ENCODE measurements around the gene MACROD1.
"Not testable (repeated sequence)": the region's sequence is repeated elsewhere in the genome, so short reads cannot be mapped to it uniquely, and the experiment has no call there.

The MACROD1 gene

DNA sequence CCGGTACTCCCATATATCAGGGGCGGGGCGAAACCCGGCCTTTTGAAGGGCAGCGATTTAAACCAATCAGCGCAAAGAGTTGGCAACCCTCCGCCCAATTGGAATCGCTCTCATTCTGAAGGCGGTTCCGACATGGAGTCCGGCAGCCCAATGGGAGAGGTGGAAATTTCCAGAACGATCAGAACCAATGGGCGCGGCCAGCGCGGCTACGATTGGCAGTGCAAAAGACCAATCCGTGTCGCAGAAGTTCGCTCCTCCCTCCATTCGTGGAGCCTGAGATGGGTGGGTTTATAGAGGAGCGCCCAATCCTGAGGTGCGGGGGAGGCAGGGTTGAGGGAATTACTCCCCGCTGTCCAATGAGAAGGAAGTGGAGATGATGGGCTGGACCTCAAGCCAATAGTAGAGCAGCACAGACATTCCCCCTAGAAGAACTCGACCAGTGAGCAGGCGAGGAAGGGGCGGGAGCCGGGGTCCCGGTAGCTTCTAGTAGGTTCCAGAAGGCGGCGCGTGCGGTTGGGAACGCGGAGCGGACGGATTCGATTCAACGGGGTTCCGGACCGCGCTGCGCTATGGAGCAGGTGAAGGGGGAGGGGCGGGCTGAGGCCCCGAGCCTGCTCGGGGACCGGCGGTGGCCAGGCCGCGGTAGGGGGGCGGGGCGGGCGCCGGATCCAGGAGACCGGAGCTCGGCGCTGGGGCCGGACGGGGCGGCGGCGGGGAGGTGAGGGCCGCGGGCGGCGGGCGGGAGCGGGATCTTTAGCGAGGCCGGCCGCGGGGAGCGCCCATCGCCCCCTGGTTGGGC, 20.0 kb upstream of the MACROD1 start, which contains the start of gene STIP1:
STIP1 (plus strand) TSS at position 479 of the 799 bp plus-strand sequence; CDS start at position 570, 91 bp downstream.
- DNase-seq (ENCODE audit: low read depth, low spot score) = peak; percentile 100

DNA sequence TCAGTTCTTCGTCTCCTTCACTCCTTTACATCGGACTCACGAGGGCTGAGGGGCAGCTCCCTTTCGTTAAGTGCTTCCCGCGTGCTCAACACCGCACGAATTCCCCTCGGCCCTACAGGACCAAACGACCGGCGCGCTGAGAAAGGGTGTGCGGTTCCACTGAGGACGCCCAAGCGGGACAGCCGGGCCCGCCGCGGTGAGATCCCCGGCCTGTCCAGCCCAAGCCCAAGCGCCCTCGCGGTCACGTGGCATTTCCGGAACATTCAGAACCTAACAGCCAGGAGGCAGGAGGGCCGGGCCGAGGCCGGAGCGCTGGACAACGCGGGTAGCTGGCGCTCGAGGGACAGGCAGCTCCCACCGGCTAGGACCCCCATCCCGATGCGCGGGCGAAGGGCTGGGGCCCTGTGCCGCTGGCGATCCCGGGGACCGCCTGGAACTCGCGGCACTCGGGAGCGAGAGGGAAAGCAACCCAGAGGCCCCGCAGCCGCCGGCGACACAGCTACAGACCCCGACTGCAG, 19.3 kb upstream of the MACROD1 start:
- DNase-seq (ENCODE audit: low read depth, low spot score) = no peak

DNA sequence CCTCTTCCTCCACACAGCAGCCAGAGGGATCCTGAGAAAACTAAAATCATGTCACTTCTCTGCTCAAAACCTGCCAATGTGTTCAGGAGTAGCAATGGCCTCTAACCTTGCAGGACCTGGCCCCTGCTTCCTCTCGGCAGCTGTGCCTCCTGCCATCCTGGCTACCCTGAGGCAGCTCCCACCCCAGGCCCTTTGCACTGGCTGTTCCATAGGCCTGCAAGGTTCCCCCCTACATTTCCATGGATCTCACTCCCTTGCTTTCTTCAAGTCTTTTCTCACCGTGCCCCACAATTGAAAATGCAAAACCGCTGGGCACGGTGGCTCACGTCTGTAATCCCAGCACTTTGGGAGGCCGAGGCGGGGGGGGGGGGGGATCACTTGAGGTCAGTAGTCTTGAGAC, 18.0 kb upstream of the MACROD1 start:
- no peak for DNase-seq (ENCODE audit: low read depth, low spot score)

DNA sequence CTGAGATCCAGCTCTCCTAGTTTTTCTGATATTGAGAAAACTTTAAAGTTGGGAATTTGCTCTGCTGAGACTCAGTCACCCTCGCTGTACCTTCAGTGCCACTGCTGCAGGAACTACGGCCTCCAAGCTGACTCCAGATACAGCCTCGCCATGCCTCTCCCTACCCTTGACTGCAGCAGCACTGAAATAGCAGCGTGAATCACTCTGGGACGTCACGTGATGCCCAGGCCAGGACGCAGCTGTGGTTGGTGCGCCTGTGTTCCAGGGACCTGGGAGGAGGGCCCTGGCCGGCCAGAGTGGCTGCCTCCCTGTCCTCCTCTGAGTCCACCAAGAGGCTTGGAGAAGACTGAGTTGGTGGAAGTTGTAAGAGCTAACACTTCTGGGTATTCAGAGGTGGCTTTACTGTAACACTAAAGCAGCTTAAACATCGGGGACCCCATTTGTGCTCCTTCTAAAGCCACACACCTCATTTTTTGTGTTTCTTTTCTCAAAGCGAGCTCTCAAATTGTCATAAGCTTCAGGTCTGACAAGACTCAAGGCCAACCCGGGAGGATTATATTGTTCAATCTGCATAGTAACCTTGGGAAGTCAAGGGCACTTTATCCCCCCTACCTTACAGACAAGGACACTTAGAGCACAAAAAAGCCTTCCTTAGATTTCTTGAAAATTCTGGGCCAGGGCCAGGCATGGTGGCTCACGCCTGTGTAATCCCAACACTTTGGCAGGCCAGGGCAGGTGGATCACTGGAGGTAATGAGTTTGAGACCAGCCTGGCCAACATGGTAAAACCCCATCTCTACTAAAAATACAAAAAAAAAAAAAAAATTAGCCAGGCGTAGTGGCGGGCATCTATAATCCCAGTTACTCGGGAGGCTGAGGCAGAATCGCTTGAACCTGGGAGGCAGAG, 15.8 kb upstream of the MACROD1 start:
- no peak for DNase-seq (ENCODE audit: low read depth, low spot score)

DNA sequence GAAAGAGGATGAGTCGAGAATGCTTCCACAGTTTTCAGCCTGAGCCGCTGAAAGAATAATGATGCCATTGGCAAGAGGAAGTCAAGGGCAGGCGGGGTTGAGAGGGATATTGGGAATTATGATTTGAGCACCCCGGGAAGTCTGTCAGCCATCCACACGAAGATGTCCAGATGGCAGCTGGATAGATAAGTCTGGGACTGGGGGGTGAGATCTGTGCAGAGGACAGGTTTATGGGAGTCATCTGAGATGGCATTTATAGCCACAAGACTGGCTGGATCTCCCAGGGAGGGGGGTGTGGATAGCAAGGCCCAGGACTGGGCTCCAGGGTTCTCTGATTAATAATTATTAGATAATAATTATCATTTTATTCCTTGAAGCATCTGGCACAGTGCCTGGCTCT, 15.0 kb upstream of the MACROD1 start:
- DNase-seq (ENCODE audit: low read depth, low spot score) = no peak

DNA sequence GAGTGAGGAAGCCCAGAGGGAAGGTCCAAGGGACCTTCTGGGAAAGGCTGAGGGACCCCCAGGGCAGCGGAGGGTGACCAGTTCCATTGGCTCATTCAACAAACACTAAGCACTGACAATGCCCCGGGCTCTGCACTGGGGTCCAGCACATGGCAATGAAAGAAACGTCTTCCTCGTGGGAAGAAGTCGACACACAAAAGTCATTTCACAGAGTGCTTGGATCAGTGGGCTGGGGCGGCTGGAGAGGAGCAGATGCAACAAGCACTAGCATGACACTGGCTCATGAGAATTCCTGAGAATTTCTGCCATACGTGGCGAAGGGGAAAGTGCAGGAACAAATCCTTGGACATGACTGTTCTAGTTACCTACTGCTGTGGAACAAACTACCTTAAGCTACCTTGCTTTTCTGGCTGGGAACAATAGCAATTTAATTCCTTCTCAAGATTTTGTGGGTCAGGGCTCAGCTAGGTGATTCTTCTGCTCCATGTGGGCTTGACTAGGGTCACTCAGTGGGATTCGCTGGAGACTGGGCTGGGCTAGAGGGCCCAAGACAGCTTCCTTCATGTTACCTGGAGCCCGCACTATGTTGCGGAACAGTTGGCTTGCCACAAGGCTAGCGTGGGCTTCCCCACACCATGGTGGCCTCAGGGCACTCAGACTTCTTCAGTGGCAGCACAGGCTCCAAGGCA, 13.2 kb upstream of the MACROD1 start:
- DNase-seq (ENCODE audit: low read depth, low spot score) = no peak

DNA sequence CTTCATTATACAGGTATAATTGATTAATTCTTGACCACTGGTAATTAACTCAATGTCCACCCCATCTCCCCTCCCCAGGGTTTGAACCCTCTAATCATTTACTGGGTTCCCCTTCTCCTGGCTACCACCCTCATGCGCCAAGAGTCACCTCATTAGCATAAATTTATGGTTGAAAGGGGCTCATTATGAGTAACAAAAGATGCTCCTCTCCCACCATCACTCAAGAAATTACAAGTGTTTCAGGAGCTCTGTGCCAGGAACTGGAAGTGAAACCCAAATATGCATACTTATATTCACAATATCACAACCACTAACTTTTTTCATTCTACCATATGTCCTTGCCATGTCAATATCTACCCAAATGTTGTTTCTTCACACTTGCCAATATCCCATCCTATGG, 12.3 kb upstream of the MACROD1 start:
- no peak for DNase-seq (ENCODE audit: low read depth, low spot score)

DNA sequence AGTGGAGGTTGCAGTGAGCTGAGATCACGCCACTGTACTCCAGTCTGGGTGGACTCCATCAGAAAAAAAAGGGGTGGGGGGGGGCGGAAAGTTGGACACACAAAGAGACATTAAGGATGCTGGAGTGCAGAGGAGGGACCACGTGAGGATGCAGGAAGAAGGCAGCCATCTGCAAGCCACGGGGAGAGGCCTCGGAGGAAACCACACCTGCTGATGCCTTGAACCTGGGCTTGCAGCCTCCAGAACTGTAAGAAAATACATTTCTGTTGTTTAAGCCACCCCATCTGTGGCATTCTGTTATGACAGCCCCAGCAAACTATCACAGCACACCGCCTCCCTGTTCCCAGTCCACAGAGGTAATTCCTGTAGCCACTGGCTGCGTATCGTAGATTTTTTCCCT, 10.8 kb upstream of the MACROD1 start:
- no peak for DNase-seq (ENCODE audit: low read depth, low spot score)

DNA sequence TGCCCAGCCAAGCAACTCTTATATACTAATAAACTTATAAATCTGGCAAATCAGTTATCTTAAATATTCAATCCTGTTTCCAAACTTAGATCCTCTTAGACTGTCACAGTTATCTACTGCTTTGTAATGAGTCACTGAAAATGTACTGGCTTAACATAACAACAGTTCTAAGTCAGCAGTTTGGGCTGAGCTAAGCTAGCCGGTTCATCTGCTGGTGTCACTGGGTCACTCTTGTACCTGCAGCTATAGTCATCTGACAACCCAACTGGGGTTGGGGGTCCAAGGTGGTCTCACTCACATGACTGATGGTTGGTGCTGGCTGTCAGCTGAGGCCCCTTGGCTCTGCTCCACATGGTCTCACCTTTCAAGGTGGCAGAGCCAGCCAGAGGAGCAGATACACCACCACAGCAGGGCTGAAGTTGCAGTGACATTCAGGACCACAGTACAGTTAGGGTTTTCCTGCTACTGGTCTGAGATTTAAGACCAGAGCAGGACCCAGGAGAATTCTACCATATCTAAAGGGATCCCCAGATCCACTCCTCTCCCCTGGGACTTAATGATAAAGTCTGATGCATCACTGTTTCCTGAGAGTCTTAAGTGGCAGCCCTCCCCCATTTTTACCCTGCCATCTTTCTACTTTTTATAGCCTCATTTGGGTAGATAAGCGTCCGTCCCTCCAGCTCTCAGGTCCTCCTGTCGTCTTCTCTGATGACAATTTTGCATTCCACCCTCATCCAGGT, 7.9 kb upstream of the MACROD1 start:
- no peak for DNase-seq (ENCODE audit: low read depth, low spot score)

DNA sequence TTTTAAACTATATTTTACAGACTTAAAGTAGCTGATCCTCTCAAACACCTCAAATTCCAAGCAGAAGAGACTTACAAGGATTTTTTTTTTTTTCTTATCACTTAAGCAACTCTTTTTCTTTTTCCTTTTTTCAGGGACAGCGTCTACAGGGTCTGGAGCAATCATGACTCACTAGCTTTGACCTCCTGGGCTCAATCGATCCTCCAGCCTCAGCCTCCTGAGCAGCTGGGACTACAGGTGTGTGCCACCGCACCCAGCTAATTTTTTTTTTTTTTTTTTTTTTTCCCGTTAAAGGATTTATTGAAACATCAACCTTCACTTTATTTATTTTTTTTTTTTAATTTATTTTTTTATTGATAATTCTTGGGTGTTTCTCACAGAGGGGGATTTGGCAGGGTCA, 4.5 kb upstream of the MACROD1 start:
- no peak for DNase-seq (ENCODE audit: low read depth, low spot score)

DNA sequence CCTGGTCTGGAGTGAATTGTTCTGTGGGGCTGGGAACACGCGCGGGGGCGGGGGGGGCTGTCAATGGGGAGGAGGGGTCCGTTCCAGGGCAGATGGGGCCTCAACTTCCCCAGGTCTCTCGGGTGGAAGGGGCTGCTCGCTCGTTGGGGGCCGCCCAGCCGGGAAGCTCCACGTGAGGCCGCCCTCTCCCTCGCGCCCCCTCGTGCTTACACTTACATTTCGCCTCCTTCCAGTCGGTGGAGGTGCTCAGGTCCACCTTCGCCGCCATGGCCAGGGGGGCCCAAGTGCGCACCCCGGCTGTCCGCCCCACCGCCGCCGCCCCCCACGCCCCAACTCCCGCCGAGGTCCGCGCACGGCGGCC, 452 bp downstream of the MACROD1 start:
- no peak for DNase-seq (ENCODE audit: low read depth, low spot score)

DNA sequence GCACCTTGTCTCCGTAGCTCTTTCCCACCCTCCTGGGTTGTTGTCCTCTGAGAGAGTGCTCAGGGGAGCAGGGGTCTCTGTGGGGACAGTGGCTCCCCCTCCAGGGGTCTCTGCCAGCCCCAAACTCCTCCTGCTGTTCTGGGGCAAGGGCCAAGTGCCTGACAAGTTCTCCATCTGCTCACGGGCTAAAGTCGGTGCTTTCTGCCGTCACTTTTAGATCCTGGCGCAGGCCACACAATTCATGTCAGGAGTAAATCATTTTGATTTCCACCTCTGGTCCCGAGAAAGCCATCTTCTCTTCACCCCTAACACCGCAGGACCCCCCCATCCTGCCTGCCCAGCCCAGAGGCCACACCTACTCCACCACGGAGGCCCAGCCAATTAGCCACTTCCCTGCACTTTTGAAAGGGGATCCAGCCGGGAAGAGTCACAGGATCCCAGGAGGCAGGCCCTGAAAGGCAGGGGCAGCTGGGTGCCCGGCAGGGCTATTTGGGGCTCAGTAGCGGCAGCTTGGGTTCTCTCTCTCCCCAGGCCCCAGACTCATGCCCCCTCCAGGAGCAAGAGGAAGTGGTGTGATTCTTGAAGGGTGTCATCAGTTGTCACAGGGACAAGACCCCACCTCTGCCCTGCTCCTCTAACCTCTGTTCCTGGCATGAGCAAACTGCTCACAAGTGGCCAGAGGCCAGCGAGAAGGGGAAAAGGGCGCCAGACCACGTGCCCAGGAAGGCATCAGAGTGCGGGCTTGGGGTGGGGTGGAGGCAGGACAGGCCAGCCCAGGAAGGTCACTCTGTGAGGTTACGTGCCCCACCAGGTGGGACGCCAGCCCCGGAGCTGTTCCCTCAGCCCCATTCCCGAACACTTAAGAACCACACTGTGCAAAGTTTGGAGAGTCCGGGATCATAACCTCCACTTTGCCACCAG, 1.3 kb downstream of the MACROD1 start:
- no peak for DNase-seq (ENCODE audit: low read depth, low spot score)

DNA sequence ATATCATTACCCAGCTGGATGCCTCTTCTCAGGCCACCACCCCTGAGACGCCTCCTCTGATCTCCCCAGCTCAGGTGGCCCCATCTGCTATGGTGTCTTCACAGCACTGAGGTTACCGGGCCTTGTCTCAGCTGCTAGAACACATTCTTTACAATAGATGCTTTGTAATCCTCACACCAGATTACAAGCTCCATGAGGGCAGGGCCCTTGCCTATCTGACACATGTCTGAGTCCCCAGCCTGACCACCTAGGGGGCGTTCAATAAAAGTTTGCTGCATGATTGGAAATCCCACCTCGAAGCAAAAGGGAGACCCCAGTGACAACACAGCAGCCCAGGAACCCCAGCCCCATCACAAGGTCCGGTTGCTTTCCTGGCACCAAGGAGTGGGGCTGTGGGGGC, 2.0 kb downstream of the MACROD1 start:
- no peak for DNase-seq (ENCODE audit: low read depth, low spot score)

DNA sequence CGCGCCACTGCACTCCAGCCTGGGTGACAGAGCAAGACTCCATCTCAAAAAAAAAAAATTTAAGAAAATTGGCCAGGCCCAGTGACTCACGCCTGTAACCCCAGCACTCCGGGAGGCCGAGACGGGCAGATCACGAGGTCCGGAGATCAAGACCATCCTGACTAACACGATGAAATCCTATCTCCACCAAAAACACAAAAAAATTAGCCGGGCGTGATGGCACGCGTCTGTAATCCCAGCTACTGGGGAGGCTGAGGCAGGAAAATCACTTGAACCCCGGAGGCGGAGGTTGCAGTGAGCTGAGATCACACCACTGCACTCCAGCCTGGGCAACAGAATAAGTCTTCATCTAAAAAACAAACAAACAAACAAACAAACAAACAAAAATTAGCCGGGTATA, 3.1 kb downstream of the MACROD1 start:
- not testable (repeated sequence) for DNase-seq (ENCODE audit: low read depth, low spot score)

DNA sequence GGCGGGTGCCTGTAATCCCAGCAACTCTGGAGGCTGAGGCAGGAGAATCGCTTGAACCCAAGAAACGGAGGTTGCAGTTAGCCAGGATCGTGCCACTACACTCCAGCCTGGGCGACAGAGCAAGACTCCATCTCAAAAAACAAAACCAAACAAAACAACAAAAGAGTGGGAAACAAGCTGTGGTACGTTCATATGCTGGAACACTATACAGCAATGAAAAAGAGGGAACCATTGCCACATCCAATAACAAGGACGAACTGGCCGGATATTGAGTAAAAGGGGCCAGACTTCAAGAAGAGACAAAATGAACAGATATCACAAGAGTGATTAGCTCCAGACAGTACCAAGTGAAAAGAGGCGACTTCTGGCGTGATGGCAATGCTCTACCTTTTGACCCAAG, 4.9 kb downstream of the MACROD1 start:
- no peak for DNase-seq (ENCODE audit: low read depth, low spot score)

DNA sequence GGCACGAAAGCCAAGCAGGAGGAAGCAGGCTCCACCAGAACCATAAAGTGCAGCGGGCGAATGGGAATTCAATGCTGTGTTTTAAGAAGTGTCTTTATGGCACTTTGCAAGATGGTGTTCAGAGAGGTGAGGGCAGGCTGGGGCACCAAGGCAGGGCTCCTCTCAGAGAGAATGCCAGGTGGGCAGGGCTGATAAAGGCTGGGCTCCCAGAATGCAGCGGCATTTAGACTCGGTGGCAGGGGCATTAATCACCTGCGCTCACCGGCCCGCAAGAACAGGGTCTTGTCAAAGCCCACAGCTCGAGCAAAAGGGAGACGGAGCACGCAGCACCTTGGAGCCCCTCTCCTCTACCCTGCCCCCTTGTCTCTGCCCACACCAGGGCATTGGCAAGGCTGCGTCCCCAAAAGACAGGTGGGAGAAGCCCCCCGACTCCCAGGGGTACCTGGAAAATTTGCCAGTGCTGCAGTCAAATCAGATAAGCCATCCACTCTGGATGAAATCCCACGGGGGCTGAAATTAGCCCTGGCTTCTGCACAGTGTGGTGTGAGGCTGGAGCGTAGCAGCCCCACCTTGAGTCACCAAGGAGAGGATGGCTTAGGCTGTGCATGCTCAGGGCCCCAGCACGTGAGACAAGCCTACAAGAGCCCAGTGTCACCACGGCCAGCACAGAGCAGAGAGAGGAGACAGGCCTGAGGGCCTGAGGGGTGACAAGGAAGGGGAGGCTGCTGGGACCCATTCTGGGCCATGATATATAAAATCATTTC, 8.1 kb downstream of the MACROD1 start:
- DNase-seq (ENCODE audit: low read depth, low spot score) = no peak

DNA sequence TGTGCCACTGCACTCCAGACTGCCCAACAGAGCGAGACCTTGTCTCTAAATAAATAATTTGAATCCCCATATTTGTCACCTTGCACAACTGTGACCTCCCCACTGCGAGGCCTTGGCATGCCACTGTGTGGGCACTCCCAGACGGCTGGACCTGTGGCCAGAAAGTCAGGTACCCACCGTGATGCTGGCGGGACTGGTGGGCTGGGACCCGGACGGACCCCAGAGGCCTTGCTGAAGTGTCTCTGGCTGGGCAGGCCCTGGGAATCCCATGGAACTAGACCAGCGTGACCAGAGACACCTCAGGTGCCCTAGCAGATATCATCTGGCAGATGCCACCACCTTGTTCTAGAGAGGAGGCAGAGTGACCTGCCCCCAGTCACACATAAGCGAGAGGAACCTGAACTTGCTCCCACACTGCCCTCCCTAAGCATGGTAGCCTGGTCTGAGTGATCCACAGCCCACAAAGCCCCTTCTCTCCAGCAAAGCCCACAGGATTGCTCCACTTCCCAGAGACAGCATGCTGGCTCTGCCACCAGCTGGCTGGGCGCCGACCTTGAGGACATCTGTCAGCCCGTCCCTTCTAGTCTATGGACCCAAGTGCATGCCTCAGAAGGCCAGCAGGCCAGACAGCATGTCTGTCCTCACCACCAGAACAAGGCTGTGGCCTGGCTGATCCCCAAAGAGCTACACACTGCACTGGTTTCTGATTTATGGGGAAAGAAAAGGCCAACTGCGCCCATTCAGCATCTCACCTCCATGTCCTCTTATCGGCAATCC, 9.5 kb downstream of the MACROD1 start:
- DNase-seq (ENCODE audit: low read depth, low spot score) = no peak

DNA sequence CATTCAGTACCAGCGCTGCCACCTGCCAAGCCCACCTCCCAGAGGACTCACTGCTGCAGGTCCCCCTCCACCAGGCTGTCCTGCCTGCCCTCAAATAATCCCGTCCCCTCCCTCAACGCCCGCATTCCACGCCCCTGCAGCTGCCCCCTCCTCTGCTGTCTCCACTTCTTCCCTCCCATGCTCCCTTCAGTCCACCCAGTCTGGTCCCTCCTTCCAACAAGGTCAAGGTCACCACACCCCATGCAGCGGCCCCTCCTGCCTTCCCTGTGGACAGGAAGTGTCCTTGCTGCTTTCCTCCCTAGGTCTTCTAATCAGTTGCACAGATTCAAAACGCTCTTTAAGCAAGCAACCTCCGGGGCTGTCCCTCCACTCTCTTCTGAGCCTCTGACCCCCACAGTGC, 12.1 kb downstream of the MACROD1 start:
- DNase-seq (ENCODE audit: low read depth, low spot score) = no peak
